GM18873 (cell line): ENCODE measurements around the gene KRT2.
"Not testable (repeated sequence)": the region's sequence is repeated elsewhere in the genome, so short reads cannot be mapped to it uniquely, and the experiment has no call there.

Experiments
- ATAC-seq: cut with Tn5 transposase; IDR thresholded peaks from one replicate; pipeline ENCODE4 v1.9.1; 2021; ENCODE audit warnings: mild to moderate bottlenecking, moderate library complexity, moderate number of reproducible peaks; ENCODE audit not compliant: unreplicated experiment, low FRiP score

Gene KRT2

GRCh38 chr12:52685406-52685890, 33.4 kb upstream of the KRT2 start:
- ATAC-seq, result no peak

- ATAC-seq, result no peak
These were observed 32.4 kb upstream of the KRT2 start for GRCh38 chr12:52684431-52684830.

- ATAC-seq, result no peak
These were observed 31.7 kb upstream of the KRT2 start for GRCh38 chr12:52683575-52684300.

- ATAC-seq, result no peak
These were observed 31.0 kb upstream of the KRT2 start for GRCh38 chr12:52682938-52683574.

- ATAC-seq, result no peak
These were observed 30.3 kb upstream of the KRT2 start for GRCh38 chr12:52682381-52682660.

- ATAC-seq, result no peak
These were observed 29.7 kb upstream of the KRT2 start for GRCh38 chr12:52681526-52682380.

GRCh38 chr12:52680363-52680762, 28.4 kb upstream of the KRT2 start, which contains the start of gene KRT1:
KRT1 (minus strand) TSS chr12:52680407; CDS start chr12:52680348, 59 bp downstream.
- no peak for ATAC-seq

GRCh38 chr12:52679875-52680274, 27.9 kb upstream of the KRT2 start:
- no peak for ATAC-seq

GRCh38 chr12:52677671-52678070, 25.7 kb upstream of the KRT2 start:
- no peak for ATAC-seq

GRCh38 chr12:52677126-52677525, 25.1 kb upstream of the KRT2 start:
- ATAC-seq, result no peak

- ATAC-seq, result no peak
These were observed 24.2 kb upstream of the KRT2 start for GRCh38 chr12:52676163-52676562.

- ATAC-seq, result no peak
These were observed 23.3 kb upstream of the KRT2 start for GRCh38 chr12:52675301-52675701.

GRCh38 chr12:52674433-52674775, 22.4 kb upstream of the KRT2 start:
- ATAC-seq, result no peak

- ATAC-seq, result no peak
These were observed 21.9 kb upstream of the KRT2 start for GRCh38 chr12:52673713-52674432.

- no peak for ATAC-seq
These were observed 21.2 kb upstream of the KRT2 start for GRCh38 chr12:52673217-52673616.

GRCh38 chr12:52672321-52672933, 20.4 kb upstream of the KRT2 start:
- ATAC-seq, result no peak

- no peak for ATAC-seq
These were observed 18.9 kb upstream of the KRT2 start for GRCh38 chr12:52670961-52671360.

- ATAC-seq, result no peak
These were observed 18.5 kb upstream of the KRT2 start for GRCh38 chr12:52670506-52670905.

GRCh38 chr12:52669941-52670340, 17.9 kb upstream of the KRT2 start:
- not testable (repeated sequence) for ATAC-seq

GRCh38 chr12:52669426-52669825, 17.4 kb upstream of the KRT2 start:
- no peak for ATAC-seq
